Prostate gland (tissue), 2 donors: Measurements from ENCODE around the gene CITED1.

Experiments used
- POLR2A ChIP-seq: fragments of 450-650 bp; IDR thresholded peaks from one replicate; pipeline ENCODE4 v1.6.1; 2016; ENCODE audit warnings: antibody characterized with exemption, mild to moderate bottlenecking
- POLR2AphosphoS5 ChIP-seq: sonication (generic); formaldehyde crosslinking; IDR thresholded peaks from one replicate; pipeline ENCODE4 v1.6.1; 2017; ENCODE audit warnings: antibody characterized with exemption
- TF ChIP-seq, protein P1 (sequence below), 4 experiments: fragments of 200-600 bp in 2 of 4; fragments of 450-650 bp in 2 of 4; sonication (generic) in 2 of 4; IDR thresholded peaks; 1 replicate in 3 of 4; 2 replicates in 1 of 4; pipeline ENCODE4 v1.5.1; 2016 to 2019; ENCODE audit warnings: antibody characterized with exemption in 4 of 4, mild to moderate bottlenecking in 2 of 4, moderate library complexity in 2 of 4

DNA sequence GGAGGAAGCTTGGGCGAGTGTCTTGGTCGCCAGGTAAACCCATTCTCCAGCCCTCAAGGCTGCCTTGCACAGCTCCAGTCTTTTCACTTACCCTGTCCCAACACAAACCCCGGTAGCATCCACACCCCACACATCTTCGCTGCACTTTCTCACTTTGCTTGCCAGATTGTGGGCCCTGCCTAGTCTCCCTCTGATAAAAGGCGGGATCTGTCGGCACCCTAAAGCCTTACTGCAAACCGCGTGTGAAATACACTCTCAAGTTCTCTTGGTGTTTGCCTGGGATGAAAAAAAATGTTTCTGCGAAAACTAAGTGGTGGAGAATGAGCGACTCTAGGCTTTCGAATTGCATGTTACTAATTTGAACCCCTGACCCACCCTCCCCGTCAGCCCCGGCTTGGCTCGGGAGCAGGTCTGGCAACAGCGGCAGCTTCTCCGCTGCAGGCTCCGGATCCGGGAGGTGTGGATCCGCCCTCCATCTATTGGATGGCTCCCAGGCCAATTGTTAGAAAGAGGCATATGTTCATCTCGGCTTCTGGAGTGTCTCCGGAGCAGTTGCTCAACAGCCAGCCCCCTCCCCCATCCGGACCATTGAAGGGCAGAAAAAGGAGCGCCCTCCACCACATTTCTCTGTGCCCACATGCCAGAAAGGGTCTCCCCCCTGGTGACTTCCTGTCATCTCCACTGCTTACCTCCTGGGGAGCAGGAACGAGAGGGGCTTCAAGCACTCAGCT is 3.0 kb upstream of the CITED1 start:
- TF ChIP-seq, protein P1, sequence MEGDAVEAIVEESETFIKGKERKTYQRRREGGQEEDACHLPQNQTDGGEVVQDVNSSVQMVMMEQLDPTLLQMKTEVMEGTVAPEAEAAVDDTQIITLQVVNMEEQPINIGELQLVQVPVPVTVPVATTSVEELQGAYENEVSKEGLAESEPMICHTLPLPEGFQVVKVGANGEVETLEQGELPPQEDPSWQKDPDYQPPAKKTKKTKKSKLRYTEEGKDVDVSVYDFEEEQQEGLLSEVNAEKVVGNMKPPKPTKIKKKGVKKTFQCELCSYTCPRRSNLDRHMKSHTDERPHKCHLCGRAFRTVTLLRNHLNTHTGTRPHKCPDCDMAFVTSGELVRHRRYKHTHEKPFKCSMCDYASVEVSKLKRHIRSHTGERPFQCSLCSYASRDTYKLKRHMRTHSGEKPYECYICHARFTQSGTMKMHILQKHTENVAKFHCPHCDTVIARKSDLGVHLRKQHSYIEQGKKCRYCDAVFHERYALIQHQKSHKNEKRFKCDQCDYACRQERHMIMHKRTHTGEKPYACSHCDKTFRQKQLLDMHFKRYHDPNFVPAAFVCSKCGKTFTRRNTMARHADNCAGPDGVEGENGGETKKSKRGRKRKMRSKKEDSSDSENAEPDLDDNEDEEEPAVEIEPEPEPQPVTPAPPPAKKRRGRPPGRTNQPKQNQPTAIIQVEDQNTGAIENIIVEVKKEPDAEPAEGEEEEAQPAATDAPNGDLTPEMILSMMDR (IDR thresholded peaks at IDR 0.05): no peak
- TF ChIP-seq POLR2AphosphoS5: peak; percentile 48
- no peak for TF ChIP-seq POLR2A
